GM04504 (cell line): ENCODE results near the gene ARAP1.

Experiments used
- DNase-seq: peaks from one replicate; pipeline ENCODE4 v3.0.0-alpha.2; 2012; ENCODE audit warnings: low read depth

The ARAP1 gene

DNA sequence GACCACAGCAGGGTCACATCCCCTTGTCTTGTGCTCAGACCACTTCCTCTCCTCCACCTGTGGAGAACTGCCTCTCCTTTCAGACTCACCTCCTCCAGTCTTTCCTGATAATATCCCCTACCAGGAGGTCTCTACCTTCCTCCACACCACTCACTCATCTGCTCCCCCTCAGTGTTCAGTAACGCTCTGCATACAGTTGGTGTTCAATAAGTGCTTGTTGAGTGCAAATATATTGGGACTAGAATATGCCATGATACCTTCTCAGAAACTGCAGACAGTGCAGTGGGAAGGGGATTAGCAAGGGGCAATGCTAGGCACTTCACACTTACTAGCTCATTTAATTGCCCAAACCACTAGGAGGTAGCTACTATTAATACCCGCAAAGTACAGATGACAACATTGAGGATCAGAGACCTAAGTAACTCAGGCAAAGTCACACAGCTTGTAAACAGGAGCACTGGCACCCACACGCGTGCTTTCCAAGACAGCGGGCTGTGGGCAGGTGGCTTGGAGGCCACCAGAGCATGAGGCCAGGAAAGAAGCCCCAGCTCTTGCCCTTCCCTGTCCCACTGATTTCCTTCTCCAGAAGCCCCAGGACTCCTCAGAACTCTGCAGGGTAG, 69.9 kb downstream of the ARAP1 start:
- DNase-seq: no peak

DNA sequence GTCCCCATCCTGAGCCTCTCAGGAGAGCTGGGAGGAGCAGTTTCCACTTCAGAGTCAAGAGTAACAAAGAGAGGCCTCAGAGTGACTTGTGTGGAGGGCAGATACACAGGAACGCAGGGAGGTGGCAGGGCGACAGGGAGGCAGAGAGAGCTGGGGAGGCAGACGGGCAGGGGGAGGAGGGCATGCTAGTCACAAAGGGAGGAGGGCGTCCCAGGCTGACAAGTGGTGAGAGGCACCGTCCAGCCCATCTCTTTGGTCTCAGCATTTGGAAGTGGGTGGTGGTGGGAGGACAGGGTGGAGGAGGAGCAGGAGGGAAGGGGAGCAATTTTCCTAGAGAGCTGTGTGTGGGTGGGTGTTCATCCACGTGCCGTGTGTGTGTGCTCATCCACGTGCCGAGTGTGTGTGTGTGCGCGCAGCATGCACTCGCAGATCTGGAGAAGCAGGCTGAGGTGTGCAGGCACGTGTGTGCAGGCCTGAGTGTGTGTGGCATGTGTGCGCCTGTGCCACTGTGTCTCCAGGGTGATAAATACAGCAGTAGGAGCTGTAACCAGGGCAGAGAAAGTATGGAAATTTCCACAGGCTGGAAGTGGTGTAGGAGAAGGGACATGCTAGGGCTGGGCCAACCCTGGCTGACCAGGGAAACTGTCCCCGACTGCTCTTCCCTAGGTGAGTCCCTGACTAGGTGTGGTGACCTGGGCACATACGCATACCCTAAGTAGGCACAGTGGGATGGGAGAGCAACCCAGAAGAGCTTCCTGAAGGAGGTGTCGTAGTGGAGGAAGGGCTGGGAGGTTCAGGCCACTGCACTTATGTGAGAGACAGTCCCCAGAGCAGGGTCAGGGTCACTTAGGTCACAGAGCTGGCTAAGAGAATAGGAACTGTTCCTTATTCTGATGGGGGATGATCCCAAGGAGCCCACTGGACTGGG, 70.7 kb downstream of the ARAP1 start:
- DNase-seq: no peak

DNA sequence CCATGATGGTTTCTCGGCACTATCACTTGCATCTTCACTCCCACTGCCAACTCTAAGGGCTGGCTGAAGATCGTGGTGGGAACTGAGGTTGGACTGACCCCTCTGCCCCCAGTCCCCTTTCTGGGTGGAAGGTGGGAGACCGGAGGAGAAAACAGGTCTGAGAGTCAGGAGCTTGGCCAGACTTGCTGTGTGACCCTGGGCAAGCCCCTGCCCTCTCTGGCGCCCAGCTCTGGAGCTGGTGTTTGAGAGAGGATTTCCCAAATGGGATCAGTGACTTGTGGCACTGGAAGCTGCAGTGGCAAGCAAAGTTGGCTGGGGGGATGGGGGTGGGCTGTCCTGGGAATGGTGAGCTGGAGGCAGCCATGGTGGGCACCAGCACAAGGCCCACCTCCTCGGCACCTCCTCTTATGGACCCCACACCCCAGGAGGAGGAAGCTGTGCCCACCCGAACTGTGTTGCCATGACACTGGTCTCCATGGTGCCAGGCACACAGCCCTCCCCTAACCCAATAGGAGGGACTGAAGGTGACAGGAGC, 71.5 kb downstream of the ARAP1 start:
- DNase-seq: no peak

DNA sequence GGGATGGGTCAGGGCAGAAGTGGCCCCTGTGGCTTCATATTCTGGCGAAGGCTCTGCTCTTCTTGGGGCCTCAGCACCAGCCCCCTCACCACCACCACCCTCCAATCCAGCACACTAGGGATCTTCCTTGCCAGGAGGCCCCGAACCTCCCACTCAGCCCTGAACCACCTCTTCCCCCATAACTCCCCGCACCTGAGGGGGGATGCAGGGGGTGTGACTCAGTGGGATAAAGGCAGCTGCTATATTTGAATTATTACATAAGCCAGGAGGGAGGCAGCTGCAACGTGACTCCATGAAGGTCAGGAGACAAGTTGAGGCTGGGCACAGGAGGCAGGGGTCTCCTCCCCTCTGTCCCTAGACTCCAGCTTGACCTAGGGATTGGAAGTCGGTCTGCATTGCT, 72.3 kb downstream of the ARAP1 start:
- no peak for DNase-seq

DNA sequence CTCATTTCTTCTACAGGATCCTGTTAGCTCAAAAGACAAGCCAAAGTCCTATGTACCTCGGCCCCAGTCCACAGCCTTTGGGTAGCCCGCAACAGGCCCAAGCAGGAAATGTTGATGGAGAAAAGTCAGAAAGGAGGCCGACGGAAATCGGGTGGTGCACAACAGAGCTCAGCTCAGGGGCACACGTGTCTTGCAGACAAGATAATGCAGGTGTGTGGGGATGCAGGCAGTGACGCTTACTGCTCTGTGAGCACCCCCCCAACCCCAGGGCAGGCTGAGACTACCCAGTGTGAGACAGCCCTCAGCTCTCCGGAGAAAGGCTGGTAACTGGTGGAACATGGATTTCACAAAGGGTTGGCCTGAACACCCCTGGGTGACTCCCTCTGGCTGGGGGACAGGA, 73.7 kb downstream of the ARAP1 start:
- no peak for DNase-seq

DNA sequence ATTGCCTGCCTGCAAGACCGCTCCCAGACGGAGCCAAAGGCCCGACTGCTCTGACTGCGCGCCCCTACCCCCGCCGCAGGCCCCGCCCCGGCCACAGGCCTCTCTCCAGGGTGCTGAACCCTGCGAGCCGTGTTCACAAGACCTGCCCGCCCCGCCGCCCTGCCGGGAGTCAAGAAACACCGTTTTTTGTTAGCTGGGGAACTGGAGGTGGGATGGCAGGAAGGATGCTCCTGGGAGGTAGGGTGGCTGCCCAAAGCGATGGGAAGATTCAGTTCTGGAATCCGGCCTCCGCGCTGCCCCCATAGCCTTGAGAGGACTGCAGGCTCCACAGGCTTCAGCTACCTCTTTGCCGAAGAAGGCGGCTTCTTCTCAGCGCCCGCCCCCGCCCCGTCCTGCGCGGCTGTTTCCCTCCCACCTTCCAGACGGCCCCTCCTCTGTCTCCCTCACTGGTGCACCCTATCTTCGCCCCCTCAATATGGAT, 75.3 kb downstream of the ARAP1 start:
- no peak for DNase-seq

DNA sequence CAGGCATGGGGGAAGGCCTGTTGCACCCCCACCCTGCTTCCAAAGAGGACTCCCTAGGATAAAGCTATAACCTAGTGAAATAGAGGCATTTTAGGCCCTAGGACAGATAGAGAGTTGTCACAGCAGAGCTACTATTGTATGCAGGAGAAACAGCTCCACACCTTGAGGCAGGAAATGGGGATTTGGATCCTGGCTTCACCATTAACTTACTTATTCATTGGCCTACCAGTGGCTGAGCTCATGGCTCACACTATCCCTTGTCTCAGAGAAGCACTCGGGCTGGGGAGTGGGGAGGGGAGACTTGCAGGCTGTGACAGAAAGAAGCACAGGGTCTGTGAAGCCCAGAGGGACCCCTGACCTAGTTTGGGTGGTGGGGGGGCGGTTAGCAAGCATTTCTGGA, 77.0 kb downstream of the ARAP1 start:
- DNase-seq: no peak

DNA sequence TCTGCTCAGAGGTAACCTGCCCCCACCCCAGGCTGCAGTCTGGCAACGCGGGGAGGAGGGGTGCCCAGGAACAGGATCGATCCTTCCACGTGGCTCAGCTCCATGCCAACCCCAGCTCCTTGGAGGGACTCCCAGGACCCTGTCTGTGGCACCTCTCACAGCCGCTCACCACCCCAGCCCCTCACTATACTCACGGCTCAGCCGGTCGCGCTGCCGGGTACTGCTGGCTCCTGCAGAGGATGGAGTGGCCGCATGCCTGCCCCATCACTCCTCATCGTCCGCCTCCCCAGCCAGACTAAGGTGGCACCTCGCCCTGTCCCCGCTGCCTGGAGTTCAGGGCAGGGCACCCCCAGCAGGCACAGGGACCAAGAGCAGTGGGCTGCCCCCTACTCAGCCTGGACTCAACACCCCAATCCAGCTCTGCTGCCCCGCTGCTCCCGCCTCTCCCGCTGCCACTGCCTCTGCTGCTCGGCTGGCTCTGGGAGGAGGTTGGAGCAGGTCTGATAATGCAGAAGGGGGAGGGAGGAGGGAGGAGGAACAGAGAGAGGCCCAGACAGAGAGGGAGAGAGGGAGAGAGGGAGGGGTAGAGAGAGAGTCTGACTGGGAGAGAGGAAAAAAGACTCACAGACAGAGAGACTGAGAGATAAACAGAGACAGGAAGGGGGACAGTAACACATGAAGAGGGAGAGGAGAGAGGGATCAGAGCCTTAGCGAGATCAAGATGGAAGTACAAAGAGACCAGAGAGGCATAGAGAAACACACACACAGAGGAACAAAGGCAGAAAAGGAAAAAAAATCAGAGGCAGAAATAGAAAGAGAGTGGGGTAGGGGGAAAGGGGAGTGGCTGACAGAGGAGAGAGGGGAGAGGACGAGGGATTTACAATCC, 78.0 kb downstream of the ARAP1 start, which contains the start of gene PDE2A:
Gene PDE2A, minus strand, starts transcription at position 480 of the 886 bp plus-strand sequence. Its CDS starts 215 bp downstream, at position 265.
- no peak for DNase-seq

DNA sequence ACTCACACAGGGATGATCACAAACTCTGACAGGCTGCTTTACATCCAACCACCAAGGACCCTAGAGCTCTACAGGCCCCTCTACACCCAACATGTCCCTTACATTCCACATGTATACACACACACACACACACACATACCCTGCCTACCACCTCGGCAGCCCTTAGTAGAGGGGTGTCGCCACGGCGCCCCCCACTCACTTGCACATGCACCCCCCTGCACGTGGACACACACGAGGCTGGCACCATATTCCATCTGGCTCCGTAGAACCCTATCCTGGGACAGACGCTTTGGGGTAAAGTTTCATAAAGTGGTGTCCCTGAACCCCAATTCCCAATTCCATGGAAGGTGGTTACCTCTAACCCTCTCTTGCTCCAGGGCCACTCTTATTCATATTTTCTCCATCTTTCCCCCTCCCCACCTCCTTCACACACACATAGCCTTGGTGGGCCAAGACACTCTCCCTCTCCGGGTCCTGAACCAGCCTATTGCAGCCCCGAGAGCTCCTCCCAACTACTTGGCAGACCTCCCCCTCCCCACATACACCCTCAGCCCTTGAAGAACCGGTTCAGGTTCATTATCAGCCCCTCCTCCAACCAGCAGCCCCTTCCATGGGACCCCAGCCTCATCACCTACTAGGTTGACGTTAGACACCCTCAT, 78.8 kb downstream of the ARAP1 start:
- DNase-seq: no peak

DNA sequence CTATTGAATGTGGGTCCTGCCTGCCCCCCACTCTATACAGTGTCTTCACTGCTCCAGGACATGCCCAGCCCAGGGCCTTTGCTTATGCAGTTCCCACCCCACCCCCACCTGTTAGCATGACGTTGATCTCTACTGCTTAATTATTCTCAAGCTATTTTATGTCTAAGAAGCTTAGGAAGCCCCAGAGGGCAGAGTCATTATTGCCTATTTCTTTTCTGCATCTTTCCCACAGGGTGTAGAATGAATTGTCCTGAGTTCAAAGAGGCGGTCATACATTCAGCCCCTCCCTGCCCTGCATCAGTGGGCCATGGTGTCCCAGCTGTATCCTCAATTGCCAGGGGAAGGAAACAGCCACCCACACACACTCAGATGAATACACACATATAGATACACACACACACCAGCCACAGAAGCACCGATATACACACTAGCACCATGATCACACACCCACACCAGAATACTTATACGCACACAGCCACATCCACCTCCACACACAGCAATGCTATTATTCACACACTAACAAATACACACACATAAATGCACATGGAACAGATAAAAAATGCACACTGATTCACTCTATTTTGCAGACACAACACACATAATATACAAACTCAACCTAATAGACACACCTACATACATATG, 79.5 kb downstream of the ARAP1 start:
- no peak for DNase-seq

DNA sequence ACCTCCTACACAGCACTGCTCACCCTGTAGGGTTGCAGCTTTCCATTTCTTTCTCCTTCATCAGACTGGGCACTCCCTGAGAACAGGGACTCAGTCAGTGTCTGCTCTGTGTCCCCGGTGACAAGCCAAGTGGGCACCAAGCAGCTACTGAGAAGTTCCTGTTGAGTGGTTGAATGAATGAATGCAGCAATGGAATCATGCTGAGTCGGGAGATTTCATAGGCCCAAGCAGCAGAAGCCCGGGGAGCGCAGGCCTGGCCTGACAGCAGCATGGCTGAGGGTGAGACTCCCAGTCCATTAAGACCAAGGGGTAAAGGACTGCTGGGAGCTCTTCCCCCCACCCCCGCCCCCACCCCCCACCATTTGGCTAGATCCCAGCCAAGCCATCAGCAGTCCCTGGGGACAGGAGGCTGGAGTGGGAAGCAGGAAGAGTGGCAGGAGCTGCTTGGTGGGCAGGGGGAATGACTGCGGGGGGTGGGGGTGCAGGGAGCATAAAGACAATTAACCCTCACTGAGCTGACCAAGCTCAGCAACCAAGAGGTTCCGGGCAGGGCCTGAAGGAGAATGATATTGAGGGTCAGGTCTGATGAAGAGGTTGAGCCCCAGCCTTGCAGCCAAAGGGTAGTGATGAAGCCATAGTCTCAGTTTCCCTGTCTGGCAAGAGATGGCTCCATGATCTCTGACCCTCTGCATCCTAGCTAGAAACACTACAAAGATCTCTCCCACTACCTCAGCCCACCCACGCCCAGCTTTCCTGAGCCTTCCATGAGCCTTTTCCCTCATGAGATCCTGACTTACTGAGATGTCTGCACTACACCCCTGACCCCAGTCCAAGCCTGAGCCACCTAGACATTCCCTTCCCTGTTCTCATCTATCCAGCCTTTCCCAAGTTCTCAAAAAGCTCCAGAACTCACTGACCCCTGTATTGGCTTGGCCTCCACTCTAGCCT, 80.8 kb downstream of the ARAP1 start:
- no peak for DNase-seq

DNA sequence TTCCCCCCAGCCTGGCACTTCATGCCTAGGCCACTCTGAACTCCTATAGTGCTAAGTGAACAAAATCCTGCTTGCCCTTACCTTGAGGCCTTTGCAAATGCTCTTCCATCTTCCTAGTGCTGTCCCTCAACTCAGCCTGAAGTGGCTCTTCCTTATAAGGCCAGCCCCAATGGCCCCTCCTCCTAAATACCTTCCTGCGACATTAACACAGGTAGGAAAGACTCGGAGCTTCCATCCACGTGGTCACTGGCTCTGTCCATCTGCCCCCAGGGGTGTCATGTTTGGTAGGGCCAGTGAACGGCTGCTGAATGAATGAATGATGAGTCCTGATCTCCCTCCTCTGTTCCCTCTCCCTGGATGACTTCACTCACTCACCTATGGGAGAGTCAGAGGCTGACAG, 82.2 kb downstream of the ARAP1 start:
- DNase-seq: no peak

DNA sequence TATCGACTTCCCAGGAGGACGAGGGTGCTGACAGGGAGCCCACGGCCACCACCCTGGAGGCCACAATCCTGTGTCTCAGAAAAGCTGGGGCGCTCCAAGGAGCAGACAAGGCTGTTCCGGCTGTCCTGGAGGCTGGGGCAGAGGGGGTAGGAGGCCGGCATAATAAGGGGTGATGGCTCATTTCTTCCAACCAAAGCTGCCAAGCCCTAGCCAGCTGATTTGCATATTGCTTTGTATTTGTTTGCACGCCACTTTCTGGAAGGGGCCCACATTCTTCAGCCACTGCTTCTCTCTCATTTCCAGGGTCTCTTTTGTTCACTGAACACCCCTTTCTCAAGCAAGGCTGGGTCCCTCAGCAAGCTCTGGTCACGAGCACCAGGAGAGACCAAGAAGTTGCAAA, 82.7 kb downstream of the ARAP1 start:
- DNase-seq: no peak

DNA sequence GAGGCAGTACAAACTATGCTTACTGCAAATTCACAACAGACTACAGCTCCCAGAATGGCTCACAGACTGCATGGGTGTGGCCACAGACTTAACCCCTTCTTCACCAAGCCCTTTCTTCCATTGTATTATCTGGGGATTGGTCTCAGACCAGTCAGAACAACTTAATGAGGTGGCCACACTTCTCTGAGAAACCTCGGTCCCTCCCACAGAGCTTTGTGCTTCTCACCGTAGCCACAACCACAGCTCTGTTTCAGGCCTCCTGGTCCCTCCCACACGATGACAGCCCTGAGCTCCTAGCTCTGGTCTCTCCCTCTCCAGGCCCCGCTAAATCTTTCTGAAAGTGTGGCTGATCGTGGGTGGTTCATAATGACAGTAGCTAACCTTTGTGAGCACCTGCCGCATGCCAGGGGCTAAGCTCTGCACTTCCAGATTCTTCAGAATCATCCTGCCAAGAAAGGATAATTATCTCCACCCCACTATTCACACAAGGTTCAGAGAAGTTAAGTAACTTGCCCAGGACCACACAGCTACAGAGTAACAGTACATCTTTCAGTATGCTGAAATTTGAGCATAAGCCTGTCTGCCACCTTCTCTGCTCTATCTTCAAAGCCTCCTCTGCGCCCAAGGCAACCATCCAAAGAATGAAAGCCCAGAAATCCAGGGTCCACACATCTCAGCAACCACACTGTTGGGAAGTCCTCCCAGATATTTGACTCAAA, 83.4 kb downstream of the ARAP1 start:
- DNase-seq: no peak

DNA sequence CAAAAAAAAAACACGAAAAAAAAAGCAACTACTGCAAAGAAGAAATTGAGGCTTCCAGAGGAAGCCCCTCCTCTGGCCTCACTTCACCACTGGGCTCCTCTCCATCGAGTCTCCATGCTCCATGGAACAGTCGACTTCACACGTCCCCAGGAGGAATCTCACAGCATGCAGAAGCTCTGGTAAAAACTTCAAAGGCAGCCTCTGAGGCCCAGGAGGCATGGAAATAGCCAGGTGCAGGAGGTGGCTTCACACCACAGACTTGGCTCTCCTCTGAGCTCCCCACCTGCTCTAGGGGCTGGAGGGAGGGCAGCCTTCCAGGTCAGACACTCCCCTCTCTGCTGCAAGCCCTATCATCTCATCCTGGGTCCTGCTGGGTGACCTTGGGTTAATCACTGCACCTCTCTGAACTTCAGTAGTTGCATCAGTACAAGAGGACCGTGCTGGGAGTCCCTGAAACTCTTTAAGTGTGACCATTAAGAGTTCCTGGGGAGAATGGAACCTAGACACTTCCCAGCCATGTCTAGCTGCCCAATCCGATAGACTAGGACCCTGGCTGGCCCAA, 86.2 kb downstream of the ARAP1 start:
- DNase-seq: no peak

DNA sequence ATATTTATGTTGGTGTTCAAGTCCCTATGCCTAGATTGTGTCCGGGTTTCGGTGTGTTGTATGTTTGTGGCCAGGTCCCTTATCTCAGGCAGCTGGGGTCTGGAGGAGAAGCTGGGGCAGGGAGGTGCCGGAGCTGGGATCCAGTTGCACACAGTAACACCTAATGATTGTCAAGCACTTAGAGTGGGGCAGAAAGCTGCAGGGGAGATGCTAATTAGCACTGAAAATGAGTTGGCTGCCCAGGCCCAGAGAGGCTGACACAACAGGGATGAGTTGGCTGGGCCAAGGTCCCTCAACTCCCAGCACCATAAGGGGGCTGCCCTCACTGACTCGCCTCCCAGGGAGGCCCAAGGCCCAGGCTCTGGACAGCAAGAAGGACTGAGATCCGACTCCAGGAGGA, 90.2 kb downstream of the ARAP1 start:
- no peak for DNase-seq

DNA sequence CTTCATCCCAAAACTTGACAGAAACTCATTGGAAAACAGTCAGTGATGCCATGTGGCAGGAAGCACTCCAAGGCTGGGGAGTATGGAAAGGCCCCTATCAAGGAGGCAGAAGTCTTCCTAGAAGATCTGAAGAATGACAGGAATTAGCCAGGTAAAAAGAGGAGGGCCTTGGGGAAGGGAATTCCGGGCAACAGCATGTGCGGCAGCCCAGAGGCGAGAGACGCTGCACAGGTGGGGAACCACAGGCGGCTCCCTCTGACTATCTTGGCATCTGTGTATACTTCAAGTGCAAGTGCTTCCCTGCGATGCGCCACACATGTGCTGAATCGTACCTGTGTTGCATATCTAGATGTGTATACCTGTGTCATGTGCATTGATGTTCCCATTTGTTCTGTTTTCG, 90.7 kb downstream of the ARAP1 start:
- no peak for DNase-seq

DNA sequence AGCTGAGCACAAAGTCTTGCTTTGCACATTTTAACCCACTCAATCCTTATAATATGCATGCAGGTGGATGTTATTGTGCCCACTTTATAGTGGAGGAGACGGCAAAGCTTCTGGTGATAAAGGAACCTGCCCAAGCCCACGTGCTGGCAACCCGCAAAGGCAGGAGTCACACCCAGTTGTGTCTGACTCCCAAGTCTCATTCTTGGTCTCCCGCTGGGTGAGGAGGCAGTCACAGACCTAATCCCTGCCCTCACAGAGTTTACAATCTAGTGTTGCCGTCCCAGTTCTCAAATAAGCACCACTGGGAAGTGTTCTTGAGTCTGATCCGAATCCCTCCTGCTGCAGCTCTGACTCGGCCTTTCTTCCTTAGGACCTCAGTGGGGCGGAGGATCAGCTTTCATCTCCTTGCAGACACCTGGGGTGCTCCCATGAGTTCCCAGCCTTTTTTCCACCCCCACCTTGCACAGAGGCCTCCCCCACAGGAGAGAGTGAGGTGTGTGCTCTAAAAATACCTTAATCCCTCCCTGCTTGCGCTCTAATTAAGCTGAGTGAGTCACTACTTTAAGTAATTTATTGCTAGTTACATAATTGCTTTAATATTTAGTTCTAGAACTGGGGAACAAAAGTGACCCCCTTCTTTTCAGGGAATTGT, 93.1 kb downstream of the ARAP1 start:
- no peak for DNase-seq
